ENCODE data around the gene ZNF18.

The ZNF18 gene

GRCh38 chr17:11997147-11997971 lies at the start of gene ZNF18:
TSS of gene ZNF18 (minus strand) at chr17:11997475. CDS start at chr17:11992829, 4,646 bp downstream.
- peak; percentile 94 for DNase-seq

GRCh38 chr17:12046786-12047185 lies 49.5 kb upstream of the ZNF18 start:
- DNase-seq = no peak

DNA sequence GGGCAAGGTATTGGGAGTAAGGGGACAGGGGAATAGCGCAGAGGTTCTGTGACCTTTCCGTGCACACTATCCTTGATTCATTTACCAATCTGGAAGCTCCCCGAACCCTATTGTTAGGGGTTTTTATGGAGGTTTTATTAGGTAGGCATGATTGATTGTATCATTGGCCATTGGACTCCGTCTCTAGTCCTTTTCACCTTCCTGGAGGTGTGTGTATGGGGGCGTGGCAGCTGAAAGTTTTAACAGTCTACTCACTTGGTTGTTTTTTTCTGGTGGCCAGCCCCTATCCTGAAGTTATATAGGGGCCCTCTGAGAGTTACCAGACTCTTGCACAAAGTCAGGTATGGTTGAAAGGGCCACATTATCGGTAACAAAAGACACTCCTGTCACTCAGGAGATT lies 46.4 kb upstream of the ZNF18 start:
- DNase-seq = no peak

- DNase-seq = no peak
Observed at GRCh38 chr17:12041312-12041711, 44.0 kb upstream of the ZNF18 start.

DNA sequence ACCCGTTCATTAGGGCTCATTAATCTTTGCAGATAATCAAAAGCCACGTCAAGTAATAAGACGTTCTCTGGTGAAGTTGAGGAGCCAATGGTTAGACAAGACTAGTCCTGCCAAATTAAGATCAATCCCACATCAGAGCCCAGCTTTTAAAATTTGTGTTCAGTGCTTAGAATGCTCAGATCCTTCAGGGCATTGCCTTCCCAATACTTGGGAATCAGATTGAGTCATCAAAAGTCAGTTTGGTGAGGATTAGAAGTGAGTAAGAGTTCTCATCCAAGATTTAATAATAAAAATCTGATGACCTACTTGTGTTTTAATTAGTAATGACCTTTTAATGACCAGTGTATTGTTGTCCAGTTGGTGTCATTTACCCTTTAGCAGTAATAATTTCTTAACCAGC lies 43.2 kb upstream of the ZNF18 start:
- no peak for DNase-seq

DNA sequence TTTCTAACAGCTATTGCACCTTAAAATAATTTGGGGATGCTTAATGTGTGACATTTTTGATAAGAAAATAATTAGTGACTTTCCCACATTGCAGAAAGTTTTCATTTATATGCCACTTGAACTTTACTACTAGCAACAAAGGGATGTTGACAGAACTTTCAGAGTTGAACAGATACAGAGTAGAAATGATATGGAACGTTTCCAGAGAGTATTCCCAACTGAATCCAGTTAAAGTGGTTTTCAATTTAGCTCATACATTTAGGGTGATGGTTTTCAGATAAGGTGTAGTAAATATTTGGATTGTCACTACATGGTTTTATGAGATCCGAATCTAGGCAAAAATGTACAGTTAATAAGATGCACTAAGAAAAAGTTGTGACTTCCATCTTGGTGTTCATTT lies 40.7 kb upstream of the ZNF18 start:
- no peak for DNase-seq

DNA sequence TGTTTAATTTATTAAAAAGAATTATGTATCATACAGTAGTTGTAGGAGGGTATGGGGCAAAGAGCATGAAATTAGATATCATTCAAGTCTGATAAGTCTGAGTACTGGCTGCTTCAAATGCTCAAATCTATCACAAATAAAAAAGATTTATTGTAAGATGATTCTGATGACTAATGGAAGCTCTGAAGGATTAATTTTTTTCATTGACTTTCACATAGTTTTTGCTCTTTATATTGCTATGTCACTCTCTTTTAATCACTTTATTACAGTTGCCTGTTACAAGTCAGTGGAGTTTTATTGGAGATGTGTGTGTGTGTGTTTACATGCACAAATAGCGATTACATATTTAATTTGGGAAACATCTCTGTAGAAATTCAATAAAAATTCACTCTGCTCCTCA lies 38.4 kb upstream of the ZNF18 start:
- no peak for DNase-seq

DNA sequence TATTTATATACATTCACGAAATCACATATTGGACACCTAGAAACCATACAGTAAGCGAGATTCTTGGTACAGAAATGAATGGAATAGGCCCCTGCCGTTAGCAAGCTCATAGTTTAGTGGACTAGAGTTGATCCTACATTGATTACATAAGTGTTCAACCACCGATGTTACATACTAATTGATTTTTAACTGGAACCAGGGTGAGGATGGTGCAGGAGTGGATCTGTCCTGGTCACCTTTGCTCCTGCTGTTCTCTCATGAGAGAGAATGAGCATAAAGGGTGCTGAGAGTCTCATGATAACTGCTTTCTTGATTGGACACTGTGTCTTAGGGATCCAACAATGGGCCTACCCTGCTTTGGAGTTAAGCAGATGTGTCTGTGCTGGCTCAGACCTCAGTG lies 37.3 kb upstream of the ZNF18 start:
- no peak for DNase-seq

DNA sequence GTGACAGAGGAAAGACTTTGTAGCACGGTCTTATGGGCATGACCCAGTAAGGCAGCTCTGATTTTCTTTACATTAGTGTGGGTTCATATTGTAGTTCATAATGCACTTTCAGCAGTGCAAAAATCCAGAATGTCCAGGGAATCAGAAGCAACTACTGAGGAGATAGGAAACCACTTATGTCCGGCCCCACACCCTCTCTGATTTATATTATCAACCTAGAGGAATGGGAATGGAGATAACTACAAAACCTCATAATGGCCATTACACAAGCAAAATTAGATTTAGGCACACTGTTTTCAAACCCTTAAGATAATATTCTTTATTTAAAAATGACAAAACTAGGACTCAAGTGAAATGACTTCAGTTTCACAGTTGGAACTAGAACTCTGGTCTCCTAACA lies 31.3 kb upstream of the ZNF18 start:
- no peak for DNase-seq

DNA sequence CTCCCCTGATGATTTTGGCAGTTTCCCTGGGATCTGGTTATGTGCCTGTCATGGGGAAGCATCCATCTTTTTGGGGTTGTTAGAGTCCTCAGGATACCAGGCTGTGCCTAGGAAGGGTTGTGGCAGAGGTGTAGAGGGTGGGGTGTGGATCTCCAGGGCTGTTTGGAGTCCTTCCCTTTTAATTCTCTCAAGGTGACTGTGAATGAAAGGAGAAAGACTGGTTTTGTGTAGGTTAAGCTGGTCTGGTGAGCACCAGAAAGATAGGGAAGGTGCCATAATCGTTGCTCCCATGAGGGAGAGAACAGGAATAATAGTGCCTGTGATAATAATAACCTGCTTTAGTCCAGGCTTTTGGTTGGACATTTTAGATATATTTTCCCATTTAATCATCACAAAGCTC lies 30.4 kb upstream of the ZNF18 start:
- DNase-seq = no peak

- no peak for DNase-seq
Observed at GRCh38 chr17:12024327-12024726, 27.1 kb upstream of the ZNF18 start.

DNA sequence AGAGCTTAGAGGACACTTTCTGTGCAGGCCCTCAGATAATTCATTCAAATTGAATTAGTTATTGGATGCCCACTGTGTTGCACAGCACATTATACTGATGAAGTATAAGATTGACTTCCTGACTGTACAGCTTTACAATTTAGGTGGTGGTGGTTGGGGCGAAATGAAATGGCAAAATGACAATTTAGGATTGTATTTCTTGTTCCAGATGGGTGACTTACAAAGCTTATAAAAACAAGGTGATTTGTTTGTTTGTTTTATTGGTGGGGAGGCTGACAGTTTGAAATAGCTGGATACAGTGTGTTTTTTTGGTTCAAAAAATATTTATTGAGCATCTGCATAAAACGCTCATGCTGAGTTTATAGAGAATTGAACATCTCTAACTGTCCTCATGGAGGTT lies 25.0 kb upstream of the ZNF18 start:
- DNase-seq = no peak

- DNase-seq = no peak
Observed at GRCh38 chr17:12021623-12022140, 24.4 kb upstream of the ZNF18 start.

- DNase-seq = peak; percentile 79
Observed at GRCh38 chr17:12020642-12021622, 23.7 kb upstream of the ZNF18 start, which contains the start of gene MAP2K4. TSS of gene MAP2K4 (plus strand) at chr17:12020877. CDS start at chr17:12020887, 10 bp downstream.

- no peak for DNase-seq
Observed at GRCh38 chr17:12007466-12007865, 10.2 kb upstream of the ZNF18 start.

GRCh38 chr17:11999696-12000095 lies 2.4 kb upstream of the ZNF18 start:
- no peak for DNase-seq

DNA sequence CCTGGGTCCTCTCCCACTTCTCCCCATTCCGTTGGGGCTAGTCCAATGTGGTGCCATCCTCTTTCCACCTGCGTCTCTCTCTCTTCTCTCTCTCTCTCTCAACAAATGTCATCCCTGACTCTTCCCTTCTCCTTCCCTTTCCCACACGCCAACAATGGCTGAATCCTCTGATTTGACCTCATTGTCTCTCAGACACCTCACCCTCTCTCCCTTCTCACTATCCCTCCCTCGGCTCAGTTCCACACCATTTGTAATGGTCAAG lies 628 bp upstream of the ZNF18 start:
- DNase-seq = no peak

DNA sequence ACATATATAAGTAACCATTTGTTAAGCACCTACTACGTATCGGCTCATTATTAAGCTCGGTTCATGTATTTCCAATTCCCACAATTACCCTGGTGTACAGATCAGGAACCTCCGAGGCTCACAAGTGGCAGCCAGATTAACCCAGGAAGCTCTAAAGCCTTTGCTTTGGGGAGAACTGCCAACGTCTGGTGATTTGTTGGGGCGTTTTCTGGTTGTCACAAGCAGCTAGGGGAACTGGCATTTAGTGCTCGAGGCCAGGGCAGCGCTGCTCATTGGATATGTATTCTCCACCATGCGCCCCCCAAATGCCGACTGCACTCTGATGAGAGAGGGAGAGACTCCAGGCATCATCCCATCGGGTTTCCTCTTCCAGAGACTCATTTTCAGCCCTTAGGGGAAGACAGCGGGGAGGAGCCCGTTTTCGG lies 541 bp downstream of the ZNF18 start:
- peak; percentile 26 for DNase-seq

DNA sequence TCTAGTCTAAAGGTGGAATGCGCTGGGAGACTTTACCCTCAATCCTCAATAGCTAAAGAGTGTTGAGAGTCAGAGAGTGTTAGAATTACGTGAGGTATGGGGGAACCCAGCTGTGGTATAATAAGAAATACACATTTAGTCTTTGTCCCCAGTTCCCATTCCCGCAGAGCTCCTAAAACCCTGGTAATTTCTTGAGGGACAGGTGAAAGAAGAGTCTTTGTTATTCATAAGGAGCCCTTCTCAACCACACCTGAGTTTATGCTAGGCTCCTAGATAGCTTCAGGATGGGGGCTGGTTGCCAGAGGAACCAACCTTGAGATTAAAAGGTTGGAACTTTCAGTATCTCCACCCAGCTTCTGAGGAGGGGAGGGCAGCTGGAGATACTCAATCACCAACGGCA lies 5.8 kb downstream of the ZNF18 start:
- no peak for DNase-seq

GRCh38 chr17:11990363-11990983 lies 6.8 kb downstream of the ZNF18 start:
- no peak for DNase-seq

DNA sequence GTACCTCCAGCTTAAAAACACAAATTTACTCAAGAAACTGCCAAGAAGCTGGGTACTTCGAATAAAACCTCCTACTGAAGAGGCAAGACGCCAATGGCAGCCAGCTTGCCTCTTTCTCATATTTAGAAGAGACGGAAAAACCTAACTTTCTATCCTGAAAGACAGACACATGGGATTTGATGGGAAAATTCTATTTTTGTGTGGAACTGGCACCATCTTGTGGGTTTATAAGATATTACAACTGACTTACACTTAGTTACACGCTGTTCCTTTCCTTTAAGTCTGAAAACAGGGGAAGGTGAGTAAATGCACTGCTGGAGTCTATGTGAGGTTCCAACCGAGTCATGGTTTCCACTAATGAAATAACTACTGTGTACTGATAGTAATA lies 10.3 kb downstream of the ZNF18 start:
- DNase-seq = no peak

DNA sequence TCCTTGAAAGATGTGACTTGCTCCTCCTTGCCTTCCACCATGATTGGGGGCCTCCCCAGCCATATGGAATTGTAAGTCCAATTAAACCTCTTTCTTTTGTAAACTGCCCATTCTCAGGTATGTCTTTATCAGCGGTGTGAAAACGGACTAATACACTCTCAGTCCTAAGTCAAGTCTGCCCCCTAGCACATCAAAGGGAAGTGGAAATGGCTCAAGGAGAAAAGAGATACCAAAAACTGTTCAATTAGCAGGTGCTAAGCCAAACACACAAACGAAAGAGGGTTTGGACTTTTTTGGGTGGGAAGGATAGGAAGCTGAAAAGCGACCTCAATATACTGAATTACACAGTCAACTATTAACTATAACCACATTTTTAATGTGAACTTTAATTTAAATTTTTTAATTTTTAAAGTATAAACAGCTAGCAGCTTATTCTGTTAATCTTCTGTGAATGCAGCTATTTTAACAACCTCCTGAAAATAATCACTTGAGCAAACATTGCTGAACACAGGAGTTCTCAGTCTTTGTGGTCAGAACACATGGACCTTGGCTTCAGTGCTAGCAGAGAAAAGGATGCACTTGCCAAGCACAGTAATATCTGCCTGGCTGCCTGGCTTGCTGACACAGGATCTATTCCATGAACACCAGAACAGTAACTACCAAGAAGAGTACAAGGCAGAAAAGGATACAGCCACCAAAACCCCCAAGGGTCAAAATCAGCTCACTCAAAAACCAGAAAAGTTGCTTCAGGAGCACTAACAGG lies 10.9 kb downstream of the ZNF18 start:
- no peak for DNase-seq

DNA sequence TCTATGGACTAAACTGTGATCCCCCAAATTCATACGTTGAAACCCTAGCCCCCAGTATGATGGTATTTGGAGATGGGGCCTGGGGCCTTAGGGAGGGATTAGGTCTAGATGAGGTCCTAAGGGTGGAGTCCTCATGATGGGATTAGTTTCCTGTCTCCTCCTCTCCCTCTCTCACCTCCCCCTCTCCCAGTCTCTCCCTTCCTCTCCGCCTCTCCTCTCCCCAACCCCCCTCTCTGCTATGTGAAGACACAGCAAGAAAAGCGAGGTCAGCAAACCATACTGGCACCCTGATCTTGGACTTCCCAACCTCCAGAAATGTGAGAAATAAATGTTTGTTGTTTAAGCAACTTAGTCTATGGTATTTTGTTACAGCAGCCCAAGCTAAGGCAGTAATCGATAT lies 15.4 kb downstream of the ZNF18 start:
- no peak for DNase-seq
